WERI-Rb-1 (cell line): Measurements from ENCODE around the gene CANX.

ENCODE experiments used
- DNase-seq: peaks from one replicate; pipeline ENCODE4 v3.0.0-alpha.2; 2020
- H3K27ac ChIP-seq: fragments of 250-450 bp; sonication (Bioruptor Pico); 2 replicates; pipeline ENCODE4 v1.5.1; 2020; ENCODE audit warnings: mild to moderate bottlenecking, moderate library complexity
- H3K27me3 ChIP-seq: fragments of 250-450 bp; sonication (Bioruptor Pico); 2 replicates; pipeline ENCODE4 v1.5.1; 2021; ENCODE audit warnings: mild to moderate bottlenecking, low read depth, moderate library complexity; ENCODE audit not compliant: insufficient read depth, severe bottlenecking
- H3K36me3 ChIP-seq: fragments of 250-450 bp; sonication (Bioruptor Pico); 2 replicates; pipeline ENCODE4 v1.5.1; 2020; ENCODE audit warnings: mild to moderate bottlenecking, moderate library complexity
- H3K4me3 ChIP-seq: 2 replicates; pipeline ENCODE4 v1.5.1; 2011; ENCODE audit warnings: low read depth, mild to moderate bottlenecking, control low read depth, low read length
- H3K9me3 ChIP-seq: fragments of 250-450 bp; sonication (Bioruptor Pico); 2 replicates; pipeline ENCODE4 v1.5.1; 2021; ENCODE audit warnings: mild to moderate bottlenecking, moderate library complexity; ENCODE audit not compliant: severe bottlenecking
- TF ChIP-seq, protein P1 (sequence below): IDR thresholded peaks from 2 replicates; pipeline ENCODE4 v1.5.1; 2011; ENCODE audit warnings: low read depth, mild to moderate bottlenecking, control low read depth, inconsistent platforms, low read length

CANX gene

DNA sequence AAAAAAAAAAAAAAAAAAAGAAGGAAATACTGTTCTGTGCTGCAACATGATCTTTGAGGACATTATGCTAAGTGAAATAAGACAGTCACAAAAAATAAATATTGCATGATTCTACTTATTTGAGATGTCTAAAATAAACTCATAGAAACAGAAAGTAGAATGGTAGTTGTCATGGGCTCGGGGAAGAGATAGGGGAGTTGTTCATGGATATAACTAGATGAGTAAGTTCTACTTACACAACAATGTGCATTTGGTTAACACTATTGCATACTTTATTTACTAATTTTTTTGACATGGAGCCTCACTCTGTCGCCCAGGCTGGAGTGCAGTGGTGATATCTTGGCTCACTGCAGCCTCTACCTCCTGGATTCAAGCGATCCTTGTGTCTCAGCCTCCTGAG lies 49.0 kb downstream of the CANX start:
- DNase-seq, result no peak
- Histone ChIP-seq H3K27ac (no peak overlapping the region), H3K9me3 (no peaks in the 10 kb centered on the region), H3K36me3 (no peaks in the 10 kb centered on the region), H3K27me3 (no peaks in the 10 kb centered on the region), H3K4me3 (no peak overlapping the region)
- TF ChIP-seq, protein P1, sequence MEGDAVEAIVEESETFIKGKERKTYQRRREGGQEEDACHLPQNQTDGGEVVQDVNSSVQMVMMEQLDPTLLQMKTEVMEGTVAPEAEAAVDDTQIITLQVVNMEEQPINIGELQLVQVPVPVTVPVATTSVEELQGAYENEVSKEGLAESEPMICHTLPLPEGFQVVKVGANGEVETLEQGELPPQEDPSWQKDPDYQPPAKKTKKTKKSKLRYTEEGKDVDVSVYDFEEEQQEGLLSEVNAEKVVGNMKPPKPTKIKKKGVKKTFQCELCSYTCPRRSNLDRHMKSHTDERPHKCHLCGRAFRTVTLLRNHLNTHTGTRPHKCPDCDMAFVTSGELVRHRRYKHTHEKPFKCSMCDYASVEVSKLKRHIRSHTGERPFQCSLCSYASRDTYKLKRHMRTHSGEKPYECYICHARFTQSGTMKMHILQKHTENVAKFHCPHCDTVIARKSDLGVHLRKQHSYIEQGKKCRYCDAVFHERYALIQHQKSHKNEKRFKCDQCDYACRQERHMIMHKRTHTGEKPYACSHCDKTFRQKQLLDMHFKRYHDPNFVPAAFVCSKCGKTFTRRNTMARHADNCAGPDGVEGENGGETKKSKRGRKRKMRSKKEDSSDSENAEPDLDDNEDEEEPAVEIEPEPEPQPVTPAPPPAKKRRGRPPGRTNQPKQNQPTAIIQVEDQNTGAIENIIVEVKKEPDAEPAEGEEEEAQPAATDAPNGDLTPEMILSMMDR, result no peak

DNA sequence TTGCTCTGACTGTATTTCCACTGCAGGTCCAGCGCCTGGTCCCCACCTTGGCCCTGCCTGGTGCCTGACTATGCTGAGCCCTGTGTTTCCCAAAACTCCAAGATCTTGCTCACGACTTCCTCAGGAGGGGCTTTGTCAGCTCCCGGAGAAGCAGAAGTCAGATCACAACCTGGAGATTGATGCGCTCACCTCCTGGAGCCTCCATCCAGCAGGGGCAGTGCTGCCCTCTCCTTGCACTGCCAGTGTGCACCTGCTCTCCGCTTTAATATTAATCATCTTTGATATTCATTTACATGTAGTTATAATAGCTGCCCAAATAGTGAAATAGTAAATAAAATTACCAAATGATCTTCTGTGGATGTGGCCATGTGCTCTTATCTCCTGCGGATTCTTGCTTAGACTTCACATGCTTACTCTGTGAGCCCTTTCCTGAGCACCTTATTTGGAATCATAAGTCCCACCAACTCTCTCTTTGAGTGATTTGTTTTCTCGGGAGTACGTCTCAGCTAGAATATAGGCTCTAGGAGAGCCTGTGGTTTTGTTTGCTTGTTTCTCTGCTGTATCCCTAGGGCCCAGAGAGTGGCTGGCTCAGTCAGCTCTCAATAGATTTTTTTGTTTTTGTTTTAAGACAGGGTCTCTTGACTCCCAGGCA lies 51.2 kb downstream of the CANX start:
- H3K27ac ChIP-seq, result no peak overlapping the region
- TF ChIP-seq, protein P1, result 0 out of 2 replicates have a peak, but pooled peaks have one; percentile 3
- no peaks in the 10 kb centered on the region for H3K36me3 ChIP-seq

DNA sequence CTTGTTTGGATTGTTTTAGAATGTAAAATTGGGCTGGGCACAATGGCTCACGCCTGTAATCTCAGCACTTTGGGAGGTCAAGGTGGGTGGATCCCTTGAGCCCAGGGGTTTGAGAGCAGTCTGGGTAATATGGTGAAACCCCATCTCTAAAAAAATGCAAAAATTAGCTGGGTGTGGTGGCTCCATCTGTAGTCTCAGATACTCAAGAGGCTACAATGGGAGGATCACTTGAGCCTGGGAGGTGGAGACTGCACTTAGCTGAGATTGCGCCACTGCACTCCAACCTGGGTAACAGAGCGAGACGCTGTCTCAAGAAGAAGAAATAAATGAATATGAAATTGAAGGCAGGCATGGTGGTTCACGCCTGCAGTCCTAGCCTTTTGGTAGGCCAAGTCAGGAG lies 55.2 kb downstream of the CANX start:
- H3K27me3 ChIP-seq, result no peaks in the 10 kb centered on the region
- no peak for DNase-seq
- H3K4me3 ChIP-seq, result no peak overlapping the region
- no peaks in the 10 kb centered on the region for H3K36me3 ChIP-seq
- TF ChIP-seq, protein P1, result no peak
- no peak overlapping the region for H3K27ac ChIP-seq
- H3K9me3 ChIP-seq, result no peaks in the 10 kb centered on the region

More for the DNA sequence above, 51.2 kb downstream of the CANX start:
- H3K4me3 ChIP-seq, result no peak overlapping the region
- DNase-seq, result no peak
- no peaks in the 10 kb centered on the region for H3K9me3 ChIP-seq
- no peaks in the 10 kb centered on the region for H3K27me3 ChIP-seq

DNA sequence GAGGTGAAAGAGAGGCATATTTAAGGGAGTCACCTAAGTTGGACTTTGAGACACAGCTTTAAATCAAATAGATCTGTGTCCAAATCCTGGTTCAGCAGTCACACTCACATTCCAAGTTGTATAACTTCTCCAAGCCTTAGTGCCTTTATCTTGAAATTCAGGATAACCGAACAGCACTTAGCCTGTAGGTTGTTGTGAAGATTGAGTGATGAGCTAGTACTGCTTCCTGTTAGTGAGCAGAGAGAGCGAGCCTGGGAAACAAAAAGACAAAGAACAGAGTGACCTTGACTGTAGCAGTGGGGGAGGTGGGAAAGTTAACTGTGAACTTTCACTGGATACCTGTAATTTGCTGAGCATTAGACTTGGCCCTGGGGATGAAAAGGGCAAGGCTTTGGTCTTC lies 56.3 kb downstream of the CANX start:
- Histone ChIP-seq H3K4me3 (no peak overlapping the region), H3K36me3 (no peaks in the 10 kb centered on the region), H3K27ac (no peak overlapping the region), H3K9me3 (no peaks in the 10 kb centered on the region), H3K27me3 (no peaks in the 10 kb centered on the region)
- TF ChIP-seq, protein P1, result no peak
- DNase-seq, result no peak

DNA sequence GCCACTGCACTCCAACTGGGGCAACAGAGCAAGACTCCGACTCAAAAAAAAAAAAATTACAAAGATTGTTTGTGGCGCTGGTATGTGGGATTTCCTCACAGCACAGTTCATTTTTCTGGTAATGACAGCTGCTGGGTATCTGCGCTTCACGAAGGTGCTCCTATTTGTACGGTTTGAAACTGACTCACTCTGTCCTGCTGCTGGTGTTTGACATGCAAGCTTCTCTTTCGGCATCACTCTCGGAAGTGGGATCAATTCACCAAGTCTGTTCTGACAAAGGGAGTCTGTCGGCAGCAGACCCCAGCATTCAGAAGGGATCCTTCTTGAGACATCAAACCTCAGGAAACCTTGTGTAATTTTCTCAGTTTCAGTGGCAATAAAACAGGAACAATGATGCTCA lies 60.2 kb downstream of the CANX start:
- TF ChIP-seq, protein P1, result no peak
- no peaks in the 10 kb centered on the region for H3K36me3 ChIP-seq
- no peak overlapping the region for H3K4me3 ChIP-seq
- DNase-seq, result no peak
- no peak overlapping the region for H3K27ac ChIP-seq
- H3K9me3 ChIP-seq, result no peaks in the 10 kb centered on the region
- no peaks in the 10 kb centered on the region for H3K27me3 ChIP-seq
